Frontal cortex (tissue), 4 donors: ENCODE measurements around the gene FTH1. TPM values are rescaled to one million over a fixed set of nuclear protein-coding genes. Genes with fewer than 3 reads are reported as not detected.

Experiments
- DNase-seq, 2 donors: peaks; one replicate each; pipeline ENCODE4 v3.0.0; 2012; ENCODE audit warnings: low spot score in 2 of 2
- FAIRE-seq: peaks from 2 replicates; lab custom pipeline; 2012; peaks lifted over from hg19 to GRCh38; lab: Jason Lieb, UNC
- total RNA-seq: library from RNA; depleted of rRNA; stranded (reverse); fragments of >200 nt; gene quantifications from one replicate; pipeline ENCODE4 v1.2.3, GENCODE V29; 2014
- donor health status: control.
- donor health status: control.
- donor health status: control.

The FTH1 gene
- total RNA-seq, 1 donor from 2014 or later: 254 TPM

DNA sequence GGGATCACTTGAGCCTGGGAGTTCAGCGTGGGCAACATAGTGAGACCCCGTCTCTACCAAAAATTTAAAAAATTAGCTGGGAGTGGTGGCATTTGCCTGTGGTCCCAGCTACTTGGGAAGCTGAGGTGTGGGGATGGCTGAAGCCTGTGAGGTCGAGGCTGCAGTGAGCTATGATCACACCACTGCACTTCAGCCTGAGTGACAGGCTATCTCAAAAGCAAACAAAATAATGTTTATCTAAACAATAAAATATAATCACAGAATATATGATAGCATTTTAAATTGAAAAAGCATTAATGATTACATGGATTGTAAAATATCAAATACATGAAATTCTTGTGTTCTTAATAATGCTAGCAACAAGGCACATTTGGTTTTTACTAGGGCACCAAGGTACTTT, 14.6 kb downstream of the FTH1 start:
- FAIRE-seq: no peak
- no peak for DNase-seq

DNA sequence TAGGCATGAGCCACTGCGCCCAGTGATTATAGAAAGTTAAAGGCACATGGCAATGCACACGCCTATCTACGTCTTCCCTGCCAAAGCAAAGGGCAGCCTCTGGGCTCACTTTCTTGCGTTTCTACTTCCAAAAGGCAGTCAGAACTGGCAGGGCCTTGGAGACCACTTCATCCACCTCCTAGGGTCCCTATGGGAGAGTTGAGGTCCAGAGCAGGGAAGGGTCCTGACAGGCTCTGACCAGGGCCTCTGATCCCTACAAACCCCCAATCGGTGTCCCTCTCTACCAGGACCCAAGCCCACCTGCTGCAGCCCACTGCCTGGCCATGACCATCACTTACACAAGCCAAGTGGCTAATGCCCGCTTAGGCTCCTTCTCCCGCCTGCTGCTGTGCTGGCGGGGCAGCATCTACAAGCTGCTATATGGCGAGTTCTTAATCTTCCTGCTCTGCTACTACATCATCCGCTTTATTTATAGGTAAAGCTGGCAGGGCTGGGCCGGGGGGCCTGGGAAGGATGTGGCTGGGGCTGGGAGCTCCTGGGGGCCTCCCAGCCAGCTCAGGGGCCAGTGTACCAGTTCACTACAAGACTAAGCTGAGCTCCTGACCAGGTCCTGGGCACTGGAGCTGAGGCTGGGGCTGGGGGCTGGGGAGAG, 15.8 kb downstream of the FTH1 start:
- DNase-seq (no peak), FAIRE-seq (no peak)

DNA sequence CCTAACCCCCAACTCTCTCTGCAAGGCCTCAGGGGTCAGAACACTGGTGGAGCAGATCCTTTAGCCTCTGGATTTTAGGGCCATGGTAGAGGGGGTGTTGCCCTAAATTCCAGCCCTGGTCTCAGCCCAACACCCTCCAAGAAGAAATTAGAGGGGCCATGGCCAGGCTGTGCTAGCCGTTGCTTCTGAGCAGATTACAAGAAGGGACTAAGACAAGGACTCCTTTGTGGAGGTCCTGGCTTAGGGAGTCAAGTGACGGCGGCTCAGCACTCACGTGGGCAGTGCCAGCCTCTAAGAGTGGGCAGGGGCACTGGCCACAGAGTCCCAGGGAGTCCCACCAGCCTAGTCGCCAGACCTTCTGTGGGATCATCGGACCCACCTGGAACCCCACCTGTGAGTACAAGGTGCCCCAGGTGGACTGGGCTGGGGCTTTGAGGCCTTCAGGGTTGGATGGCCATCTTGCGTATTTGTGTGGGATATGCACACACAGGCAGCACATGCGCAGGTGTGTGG, 17.3 kb downstream of the FTH1 start, which contains the start of gene BEST1:
Gene BEST1 (plus strand): TSS at position 317 of the 513 bp plus-strand sequence. CDS start 1,456 bp downstream, outside the sequence.
- no peak for FAIRE-seq
- no peak for DNase-seq

GRCh38 chr11:61949169-61950034, 18.0 kb downstream of the FTH1 start:
- peak; percentile 84 to 85 for DNase-seq
- peak; percentile 19 for FAIRE-seq

- FAIRE-seq (no peak), DNase-seq (no peak)
Observed at GRCh38 chr11:61948505-61948904, 18.9 kb downstream of the FTH1 start.

- peak; percentile 67 to 81 for DNase-seq
- FAIRE-seq: no peak
Observed at GRCh38 chr11:61947486-61948210, 19.8 kb downstream of the FTH1 start.

- FAIRE-seq (no peak), DNase-seq (no peak)
Observed at GRCh38 chr11:61946894-61947293, 20.5 kb downstream of the FTH1 start.

DNA sequence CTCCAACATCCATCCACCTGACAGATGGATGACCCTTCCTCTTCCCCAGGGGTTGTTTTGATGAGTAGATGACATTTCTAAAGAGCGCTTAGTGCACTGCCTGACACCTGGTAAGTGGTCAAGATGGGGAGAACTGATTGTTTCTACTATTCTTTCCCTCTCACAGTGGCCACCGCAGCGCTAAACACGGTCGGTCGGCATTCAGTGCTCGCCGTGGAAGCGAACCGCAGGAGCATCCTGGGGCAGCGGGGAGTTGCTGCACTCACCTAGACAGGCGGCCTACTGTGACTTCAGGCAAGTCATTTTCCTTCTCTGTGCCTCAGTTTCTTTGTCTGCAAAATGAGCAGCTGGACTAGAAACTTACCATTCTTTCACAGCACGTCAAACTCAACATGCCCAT, 22.2 kb downstream of the FTH1 start:
- DNase-seq (no peak), FAIRE-seq (no peak)

DNA sequence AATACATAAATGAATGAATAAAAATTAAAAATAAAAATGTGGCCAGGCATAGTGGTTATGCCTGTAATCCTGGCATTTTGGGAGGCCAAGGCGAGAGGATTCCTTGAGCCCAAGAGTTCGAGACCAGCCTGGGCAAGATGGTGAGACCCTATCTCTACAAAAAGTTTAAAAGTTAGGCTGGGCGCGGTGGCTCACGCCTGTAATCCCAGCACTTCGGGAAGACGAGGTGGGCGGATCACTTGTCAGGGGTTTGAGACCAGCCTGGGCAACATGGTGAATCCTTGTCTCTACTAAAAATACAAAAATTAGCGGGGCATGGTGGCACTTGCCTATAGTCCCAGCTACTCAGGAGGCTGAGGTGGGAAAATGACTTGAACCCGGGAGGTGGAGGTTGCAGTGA, 27.0 kb downstream of the FTH1 start:
- no peak for DNase-seq
- no peak for FAIRE-seq

DNA sequence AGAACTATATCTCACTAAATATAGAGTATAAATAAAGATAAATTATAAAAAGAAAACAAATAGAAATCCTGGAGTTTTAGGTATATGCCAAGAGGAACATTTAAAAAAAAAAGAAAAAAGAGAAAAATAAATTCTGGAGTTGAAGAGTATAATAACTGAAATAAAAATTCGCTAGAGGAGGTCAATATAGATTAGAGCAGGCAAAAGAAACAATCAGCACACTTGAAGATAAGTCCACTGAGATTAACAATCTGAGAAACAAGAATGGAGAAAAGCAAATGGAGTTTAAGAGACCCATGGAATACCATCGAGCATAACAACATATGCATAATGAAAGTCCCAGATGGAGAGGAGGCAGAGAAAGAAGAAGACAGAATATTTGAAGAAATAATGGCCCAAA, 31.6 kb downstream of the FTH1 start:
- DNase-seq: no peak
- peak; percentile 42 for FAIRE-seq

- DNase-seq (no peak), FAIRE-seq (no peak)
Observed at GRCh38 chr11:61930933-61931332, 36.5 kb downstream of the FTH1 start.

- DNase-seq: no peak
- FAIRE-seq: no peak
Observed at GRCh38 chr11:61928606-61929005, 38.8 kb downstream of the FTH1 start.

DNA sequence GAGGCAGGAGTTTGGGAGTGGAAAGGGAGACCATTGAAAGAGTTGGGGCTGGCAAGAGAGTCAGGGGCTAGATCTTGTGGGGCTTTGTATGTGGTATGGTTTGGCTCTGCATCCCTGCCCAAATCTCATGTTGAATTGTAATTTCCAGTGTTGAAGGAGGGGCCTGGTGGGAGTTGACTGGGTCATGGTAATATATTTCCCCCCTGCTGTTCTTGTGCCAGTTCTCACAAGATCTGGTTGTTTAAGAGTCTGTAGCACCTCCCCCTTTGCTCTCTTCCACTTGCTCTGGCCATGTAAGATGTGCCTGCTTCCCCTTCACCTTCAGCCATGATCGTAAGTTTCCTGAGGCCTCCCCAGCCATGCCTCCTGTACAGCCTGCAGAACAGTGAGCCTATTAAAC, 39.9 kb downstream of the FTH1 start:
- FAIRE-seq (no peak), DNase-seq (no peak)

DNA sequence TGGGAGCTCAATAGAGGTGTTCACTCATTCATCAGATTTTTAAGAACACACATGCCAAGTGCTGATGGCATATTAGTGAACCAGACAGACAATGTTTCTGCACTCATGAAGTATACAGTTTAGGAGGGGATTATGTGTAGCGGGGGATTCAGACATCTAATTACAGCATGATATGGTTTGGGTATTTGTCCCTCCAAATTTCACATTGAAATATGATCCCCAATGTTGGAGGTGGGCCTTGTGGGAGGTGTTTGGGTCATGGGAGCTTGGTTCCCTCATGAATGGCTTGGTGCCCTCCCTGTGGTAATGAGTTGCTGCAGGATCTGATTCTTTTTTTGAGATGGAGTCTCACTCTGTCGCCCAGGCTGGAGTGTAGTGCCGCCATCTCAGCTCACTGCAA, 41.2 kb downstream of the FTH1 start:
- no peak for DNase-seq
- FAIRE-seq: no peak

DNA sequence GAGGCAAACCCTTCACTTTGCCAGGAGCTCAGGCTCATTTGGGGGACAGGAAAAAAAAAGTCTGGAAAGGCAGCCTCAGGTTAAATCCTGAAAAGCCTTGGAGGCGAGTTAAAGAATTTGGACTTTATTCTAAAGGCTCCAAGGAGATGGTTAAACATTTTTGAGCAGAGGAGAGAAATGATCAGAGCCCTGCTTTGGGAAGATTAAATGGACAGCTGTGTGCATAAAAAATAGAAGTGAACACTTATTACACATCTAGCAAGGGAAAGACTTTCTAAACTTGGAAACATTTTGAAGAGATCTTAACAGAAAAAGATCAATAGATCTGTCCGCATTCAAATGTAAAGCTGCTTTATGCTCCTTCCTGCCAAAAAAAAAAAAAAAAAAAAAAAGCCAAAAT, 41.7 kb downstream of the FTH1 start:
- FAIRE-seq: no peak
- DNase-seq: no peak

DNA sequence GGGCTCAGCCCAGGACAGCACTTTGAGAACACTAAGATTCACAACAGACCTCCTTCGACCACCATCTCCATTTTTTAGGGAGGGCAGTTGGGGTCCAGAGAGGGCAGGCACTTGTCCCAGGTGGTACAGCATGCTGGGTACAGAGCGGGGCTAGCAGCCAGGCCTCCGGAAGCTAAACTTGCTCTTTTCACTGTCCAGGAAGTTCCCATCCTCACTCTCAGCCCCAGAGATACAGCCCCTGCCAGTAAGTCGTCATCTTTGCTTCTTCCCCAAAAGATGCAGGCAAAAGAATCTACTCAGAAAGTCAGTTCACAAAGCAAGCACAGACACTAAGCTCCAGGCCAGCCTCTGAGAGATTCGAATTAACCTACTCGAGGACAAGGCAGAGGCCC, 43.4 kb downstream of the FTH1 start:
- DNase-seq: no peak
- no peak for FAIRE-seq

DNA sequence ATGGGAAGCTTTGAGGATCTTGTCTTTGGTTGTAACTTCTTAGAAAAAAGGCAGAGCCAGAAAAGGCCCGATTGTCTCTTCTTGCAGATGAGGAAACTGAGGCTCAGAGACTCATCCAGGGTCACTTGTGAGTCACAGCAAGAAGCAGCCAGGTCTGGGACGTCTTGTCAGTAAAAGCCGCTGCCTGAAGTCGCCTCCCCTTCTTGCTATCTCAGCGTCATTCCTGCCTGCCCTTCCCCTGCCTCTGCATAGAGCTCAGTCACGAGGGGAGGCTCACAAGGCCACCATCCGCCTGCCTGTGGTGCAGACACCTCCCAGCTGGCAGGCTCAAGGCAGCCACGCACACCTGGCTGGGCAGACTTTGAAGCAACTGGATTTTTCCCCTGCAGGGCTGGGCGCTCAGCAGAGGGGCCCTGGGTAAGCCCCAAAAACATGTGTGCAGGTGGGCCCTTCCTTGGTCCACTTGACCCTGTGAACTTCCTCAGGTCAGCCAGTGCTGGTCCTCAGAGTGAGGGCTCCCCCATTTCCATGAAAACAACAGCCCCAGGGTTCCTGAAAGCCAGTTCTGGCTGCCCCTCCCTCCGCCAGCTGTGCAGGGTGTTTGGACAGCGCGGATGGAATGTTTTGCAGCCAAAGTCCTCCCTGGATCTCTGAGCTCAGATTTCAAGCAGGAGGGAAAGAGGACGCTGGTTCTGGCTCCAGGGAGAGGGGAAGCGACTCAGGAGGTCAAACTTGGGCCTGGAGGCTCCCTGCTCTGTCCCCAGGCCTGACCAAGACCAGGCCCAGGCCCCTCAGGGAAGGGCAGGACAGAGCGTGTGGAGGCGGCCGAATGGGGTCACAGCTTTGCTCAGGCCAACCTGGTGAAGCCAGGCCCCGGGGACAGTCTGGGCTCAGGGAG, 44.0 kb downstream of the FTH1 start:
- FAIRE-seq: no peak
- DNase-seq: no peak

DNA sequence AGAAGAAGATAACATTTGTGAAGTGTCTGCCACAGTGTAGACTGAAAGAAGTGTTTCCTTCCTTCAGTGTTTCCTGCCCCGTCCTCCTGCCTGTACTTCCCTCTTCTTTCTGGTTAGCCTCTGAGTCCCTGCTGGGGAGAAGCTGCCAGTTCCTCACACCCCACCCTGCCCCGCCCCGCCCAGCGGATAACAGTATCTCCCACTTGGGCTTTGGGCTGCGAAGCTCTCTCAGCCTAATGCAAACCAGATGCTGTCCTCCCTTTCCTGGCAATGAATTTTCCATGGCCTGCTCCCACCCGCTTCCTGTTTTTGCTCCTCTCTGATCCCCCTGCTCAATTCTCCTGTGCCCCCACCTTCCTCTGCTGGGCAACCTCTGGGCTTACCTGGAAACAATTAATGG, 44.9 kb downstream of the FTH1 start:
- FAIRE-seq (no peak), DNase-seq (peak in 1 of 2 donors; percentile 21)

- no peak for DNase-seq
- FAIRE-seq: no peak
Observed at GRCh38 chr11:61921446-61921845, 46.0 kb downstream of the FTH1 start.
